Stimulated activated CD4-positive, alpha-beta T cell treated with anti-CD3 and anti-CD28 coated beads, Interleukin-1b, Interleukin-23, amount 100 ng/mL, for 24 hours (primary cell): ENCODE results near the gene PRDX4.
"Not testable (repeated sequence)": the region's sequence is repeated elsewhere in the genome, so short reads cannot be mapped to it uniquely, and the experiment has no call there.

Experiments
- DNase-seq, 4 experiments: peaks; one replicate each; pipeline ENCODE4 v3.0.0-alpha.2; 2020; ENCODE audit warnings: low read depth in 4 of 4, low spot score in 1 of 4

Gene PRDX4

GRCh38 chrX:23670528-23670927, 3.2 kb downstream of the PRDX4 start:
- no peak for DNase-seq

- DNase-seq = no peak
Observed at GRCh38 chrX:23673108-23673507, 5.8 kb downstream of the PRDX4 start.

GRCh38 chrX:23676486-23676885, 9.2 kb downstream of the PRDX4 start:
- DNase-seq = not testable (repeated sequence)

GRCh38 chrX:23692166-23692565, 24.9 kb downstream of the PRDX4 start:
- DNase-seq = no peak

GRCh38 chrX:23694606-23695005, 27.3 kb downstream of the PRDX4 start:
- peak in 1 of 4 experiments; percentile 12 for DNase-seq

GRCh38 chrX:23699636-23700194, 32.4 kb downstream of the PRDX4 start:
- DNase-seq = no peak

- DNase-seq = no peak
Observed at GRCh38 chrX:23704673-23705206, 37.4 kb downstream of the PRDX4 start.

- DNase-seq = no peak
Observed at GRCh38 chrX:23705235-23705634, 37.9 kb downstream of the PRDX4 start.

GRCh38 chrX:23720117-23720677, 52.9 kb downstream of the PRDX4 start:
- no peak for DNase-seq

- no peak for DNase-seq
Observed at GRCh38 chrX:23726191-23726590, 58.9 kb downstream of the PRDX4 start.

- DNase-seq = no peak
Observed at GRCh38 chrX:23727206-23727605, 59.9 kb downstream of the PRDX4 start.

- no peak for DNase-seq
Observed at GRCh38 chrX:23729214-23729613, 61.9 kb downstream of the PRDX4 start.

GRCh38 chrX:23731951-23732350, 64.7 kb downstream of the PRDX4 start:
- DNase-seq = no peak

GRCh38 chrX:23732704-23733103, 65.4 kb downstream of the PRDX4 start:
- no peak for DNase-seq
